SW480 (cell line): ENCODE data around the gene SFTPD.

Experiments
- DNase-seq: peaks from one replicate; pipeline ENCODE4 v3.0.0-alpha.2; 2016; ENCODE audit warnings: low spot score

Gene SFTPD

DNA sequence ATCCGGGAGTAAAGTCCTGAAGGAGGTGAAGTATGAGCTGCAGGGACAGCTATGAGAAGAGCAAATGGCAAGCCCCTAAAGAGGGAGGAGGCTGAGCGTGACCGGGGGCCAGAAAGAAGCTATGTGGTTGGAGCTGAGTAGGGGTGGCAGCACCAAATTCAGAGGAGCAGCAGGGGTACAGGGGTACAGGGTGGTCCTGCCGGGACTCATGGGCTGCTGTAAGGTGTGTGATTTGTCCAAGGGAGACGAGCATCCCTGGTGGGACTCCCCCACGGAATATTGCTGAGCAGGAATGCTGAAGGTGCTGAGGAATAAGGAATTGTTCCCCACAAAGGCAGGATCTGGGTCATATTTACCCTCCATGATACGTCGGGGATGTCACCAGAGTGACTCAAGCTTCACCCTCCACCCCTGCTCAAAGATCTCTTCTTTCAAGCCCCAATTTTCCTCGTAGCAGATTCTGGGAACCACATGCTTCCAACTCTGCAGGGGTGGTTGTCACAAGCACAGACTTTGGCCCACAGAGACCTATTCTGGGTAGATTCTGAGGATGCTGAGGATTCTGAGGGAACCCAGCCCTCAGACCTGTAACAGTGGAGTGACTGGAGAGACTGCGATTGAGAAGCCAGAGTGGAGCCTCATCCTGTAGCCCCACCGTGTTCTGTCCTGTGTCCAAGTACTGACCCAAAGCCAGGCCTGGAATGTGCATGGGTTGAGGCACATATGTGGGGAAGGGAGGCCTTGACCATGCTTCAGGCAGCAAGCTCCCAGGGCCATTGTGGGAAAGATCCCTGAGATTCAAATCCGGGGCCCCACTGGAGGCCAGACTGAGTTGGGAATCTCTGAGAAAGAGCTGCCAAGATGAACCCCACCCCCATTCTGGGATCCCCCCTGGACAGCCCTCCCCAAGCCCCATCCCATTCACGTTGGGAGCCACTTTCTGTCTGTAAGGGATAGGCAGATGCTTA, 4.2 kb downstream of the SFTPD start:
- no peak for DNase-seq

DNA sequence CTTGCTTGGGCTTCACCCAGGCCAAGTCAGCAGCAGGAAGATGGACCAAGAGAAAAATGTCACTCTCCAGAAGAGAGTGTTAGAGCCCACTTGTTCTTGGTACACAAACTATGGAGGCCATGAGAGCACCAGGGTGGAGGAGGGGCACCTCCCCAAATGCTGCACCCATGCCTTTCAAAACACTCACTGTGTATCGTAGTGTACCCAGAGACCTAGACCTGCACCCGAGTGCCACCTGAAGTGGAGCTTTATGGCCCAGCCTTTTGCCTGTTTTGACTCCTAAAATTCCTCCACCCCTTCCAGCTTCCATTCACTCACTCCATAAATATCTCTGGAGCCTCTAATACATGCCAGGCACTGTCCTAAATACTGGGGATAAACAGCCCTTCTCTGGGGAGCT, 5.0 kb downstream of the SFTPD start:
- no peak for DNase-seq

DNA sequence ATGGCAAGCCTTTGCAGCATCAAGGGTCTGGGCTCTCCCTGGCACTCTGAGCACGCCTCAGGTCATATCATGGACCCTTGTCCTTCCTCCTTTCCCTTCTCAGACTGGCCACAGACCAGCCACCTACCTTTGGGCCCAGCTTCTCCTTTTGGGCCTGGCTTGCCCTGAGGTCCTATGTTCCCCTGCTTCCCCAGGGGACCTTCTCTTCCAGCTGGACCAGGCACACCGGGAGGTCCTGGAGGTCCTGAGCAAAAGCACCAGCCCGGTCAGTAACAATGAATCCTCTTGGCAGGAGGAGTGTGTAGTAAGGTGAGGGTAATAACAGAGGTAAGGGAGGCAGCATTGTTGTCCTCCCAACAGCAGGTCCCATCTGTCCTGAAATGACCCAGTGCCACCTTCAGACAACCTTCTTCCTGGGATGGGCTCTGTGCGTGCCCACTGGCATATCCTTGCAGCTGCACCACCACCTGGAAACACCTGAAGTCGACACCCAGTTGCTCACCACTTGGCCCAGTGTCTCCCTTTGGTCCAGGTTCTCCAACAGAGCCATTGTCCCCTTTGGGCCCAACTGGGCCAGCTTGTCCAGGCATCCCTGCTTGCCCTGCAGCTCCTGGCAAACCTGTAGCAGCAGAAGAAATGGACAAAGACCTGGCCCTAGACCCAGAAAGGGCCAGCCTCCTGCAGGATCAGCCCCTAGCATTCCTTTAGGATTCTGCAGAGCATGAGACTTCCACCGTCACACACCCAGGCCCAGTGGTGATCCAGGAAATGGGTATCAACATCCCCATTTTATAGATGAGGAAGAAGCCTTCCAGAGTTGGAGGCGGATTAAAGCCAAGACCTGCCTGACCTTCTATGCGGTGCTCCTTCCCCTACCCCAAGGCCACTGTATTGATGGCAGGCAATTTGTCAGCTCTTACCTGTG, 6.4 kb downstream of the SFTPD start:
- DNase-seq, result no peak

DNA sequence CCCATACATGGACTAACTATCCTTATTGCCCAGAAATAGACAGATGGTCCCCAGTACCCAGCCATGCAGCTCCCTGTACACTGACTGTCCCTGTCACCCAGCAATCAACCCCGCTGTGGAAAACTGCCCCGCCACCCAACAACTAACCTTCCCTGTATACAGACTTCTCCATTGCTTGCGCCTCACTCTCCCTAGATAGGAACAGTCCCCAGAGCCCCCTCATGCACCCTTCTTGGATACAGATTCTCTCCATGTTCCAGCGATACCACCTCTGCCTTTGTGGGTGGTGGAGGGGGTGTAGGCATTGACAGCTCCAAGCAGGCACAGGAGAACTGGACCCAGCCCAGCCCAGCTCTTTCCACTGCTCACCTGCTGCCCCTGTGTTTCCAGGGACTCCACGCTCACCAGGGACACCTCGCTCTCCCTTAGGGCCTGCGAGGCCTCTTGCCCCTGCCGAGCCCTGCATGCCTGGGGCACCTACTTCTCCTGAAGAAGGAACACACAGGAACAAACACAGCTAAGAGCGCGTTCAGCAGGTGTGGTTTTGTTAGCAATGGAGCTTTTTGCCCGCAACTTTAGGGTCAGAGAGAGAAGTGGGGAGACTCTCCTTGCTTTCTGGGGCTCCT, 7.2 kb downstream of the SFTPD start:
- no peak for DNase-seq

DNA sequence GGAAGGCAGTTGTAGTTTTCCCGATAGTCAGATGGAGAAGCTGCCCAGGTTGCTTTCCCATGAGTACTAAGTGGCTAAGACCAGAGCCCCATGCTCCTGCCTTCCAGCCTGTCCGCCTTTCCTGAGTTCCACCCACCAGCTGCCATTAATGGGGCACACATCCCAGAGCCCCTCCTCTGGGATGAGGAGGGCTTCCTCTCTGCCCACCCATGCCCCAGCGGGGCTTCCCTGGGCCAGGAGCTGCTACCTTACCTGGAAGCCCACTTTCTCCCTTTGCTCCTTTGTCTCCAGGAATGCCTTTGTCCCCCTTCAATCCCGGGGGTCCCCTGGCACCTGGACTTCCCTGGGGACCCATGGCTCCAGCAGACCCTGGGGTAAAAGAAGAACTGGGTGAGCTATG, 7.8 kb downstream of the SFTPD start:
- no peak for DNase-seq

DNA sequence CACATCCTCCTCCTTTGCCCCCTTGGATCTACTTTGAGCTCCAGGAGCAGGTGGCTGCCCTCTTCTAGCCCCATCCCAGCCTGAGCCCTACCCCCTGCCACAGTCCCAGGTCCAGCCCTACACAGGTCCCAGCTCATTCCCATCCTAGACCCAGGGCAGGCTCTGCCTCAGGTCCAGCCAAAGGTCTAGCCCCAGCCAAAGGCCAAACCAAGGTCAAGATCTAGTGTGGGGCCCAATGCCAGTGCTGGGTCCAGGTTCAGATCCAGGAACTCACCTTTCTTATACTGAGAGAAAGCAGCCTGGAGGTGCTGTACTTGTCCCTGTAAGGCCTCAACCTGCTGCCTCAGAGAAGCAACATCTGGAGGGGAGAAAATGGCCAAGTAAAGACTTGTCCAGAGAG, 8.5 kb downstream of the SFTPD start:
- no peak for DNase-seq

DNA sequence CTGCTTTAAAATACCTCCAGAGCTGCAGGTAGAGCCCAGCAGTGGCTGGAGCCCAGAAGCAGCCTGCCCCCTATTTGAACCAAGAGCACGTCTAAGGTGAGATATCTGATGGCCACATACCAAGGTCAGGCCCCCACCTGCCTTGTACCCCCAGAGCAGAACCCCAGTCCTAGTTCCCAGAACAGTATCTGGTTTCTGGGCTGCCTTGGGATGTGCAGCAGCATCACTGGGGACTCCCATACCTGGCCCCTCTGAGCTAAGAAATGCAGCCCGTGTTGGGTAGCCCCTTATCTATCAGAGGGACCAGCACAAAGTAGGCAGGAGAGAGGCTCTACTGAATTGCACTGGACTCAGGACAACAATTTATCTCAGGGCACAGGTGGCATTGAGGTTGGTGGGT, 8.9 kb downstream of the SFTPD start:
- DNase-seq, result no peak

DNA sequence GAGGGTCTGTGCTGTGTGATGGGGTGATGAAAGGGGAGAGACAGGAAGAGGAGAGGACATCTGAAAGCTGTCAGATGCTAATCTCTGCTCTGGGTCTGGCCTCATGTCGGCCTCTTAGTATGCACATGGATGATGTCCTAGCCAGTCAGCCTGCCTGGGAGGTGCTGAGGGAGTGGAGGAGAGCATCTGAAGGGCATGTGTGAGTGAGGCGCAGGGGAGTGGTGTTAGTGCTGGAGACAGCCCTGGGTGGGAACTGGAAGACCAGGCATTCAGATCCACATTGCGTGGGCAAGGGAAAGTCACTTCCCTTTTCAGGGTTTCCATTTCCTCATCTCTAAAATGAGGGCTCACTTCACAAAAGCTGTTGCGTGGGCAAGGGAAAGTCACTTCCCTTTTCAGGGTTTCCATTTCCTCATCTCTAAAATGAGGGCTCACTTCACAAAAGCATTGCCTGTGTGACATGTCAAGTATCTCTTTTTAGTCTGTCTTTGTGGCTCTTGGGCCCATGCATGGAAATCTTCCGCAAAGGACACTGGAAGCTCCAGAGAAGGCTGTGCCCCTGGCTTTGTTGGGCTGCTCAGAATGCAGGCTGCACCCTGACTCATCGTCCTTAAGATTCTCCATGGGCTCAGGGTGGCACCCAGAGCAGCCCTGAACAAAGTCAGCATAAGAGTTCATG, 10.0 kb downstream of the SFTPD start:
- no peak for DNase-seq

DNA sequence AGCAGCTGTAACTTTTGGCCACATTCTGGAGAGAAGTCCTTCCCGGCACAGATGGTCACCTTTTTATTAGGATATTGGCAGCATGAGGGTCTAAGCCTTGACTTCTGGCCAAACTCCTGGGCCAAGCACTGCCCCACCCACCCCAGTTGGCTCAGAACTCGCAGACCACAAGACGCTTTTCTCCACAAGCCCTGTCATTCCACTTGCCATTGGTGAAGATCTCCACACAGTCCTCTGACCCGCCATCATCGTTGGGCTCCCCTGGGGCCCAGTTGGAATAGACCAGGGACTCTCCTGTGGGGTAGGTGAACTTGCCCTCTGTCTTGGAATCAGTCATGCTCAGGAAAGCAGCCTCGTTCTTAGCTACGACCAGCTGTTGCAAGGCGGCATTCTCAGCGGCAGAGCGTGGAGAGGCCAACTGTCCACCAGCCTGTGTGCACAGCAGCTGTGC, 11.2 kb downstream of the SFTPD start:
- DNase-seq, result no peak

DNA sequence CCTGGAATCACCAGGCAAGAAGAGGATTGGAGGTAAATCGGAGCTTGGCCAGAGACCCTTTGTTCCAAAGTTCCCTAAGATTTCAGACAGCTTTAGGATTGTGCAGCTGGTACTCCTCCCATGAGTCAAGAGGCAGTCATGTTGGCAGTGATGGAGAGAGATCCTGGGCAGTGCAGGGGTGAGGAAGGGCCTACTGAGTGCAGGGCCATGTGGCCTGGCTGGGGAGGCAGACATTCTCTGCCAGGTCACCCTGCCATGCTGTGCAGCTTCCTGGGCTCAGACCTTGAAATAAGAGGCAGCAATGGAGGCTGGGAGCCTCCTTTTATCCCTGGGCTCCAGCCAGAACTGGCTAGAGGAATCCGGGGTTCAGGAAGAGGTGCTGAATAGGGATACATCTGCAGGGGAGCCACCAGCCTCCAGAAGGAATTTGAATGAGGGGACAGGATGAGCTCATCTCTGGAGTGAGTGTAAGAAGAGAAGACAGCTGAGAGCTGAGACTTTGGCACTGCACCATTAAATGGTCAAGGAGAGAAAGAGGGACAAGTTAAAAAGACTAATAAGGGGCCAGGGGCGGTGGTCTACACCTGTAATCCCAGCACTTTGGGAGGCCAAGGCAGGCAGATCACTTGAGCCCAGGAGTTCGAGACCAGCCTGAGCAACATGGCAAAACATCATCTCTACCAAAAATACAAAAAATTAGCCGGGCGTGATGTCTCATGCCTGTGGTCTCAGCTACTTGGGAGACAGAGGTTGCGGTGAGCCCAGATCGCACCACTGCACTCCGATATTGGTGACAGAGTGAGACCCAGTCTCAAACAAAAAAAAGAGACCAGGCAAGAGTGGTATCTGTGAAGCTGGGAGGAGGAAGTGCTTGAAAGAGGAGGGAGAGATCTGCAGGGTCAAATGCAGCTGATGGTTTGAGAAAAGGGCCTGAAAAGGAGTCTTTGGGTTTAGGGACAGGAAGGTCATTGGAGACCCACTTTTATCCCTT, 12.0 kb downstream of the SFTPD start:
- no peak for DNase-seq

DNA sequence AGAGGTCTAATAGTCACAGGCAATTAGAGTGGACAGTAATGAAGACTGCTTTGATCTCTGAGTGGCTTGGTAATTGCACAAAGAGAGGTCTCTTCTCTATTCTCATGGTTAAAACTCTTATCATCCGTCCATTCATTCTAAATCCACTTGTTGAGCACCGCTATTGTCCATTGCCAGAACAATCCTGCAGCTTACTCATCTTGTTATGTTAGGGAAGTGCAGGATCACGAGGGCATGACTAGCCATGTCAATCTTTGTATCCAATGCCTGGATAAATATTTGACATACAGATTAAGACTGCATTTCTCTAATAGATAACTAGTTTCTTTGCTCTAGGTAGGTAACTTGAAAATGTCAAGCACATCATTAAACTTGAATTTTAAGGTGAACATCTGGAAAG, 14.9 kb downstream of the SFTPD start:
- DNase-seq, result no peak

DNA sequence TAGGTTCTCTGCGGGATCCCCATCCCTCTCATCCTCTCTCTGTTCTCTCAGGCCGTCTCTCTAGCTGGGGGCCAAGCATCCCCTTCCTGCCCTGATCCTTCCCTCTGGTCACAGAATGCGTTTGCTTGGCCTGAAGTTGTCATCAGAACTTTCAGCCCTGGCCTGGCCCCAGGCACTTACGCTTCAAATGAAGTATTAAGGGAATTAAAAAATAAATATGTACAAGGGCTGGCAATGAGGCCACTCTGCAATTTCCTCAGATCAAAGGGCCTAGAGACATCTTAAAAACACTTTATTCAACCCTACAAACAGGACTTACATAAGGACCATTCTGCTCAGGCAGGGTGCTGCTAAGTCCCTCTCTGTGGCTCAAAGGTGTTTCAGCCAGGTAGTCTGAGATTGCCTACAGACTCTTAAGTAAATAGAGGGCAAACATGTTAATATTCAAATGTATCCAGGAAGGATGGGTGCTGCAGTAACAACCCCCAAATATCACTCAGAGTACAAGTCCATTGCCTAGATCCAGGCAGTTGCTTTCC, 16.0 kb downstream of the SFTPD start:
- no peak for DNase-seq

DNA sequence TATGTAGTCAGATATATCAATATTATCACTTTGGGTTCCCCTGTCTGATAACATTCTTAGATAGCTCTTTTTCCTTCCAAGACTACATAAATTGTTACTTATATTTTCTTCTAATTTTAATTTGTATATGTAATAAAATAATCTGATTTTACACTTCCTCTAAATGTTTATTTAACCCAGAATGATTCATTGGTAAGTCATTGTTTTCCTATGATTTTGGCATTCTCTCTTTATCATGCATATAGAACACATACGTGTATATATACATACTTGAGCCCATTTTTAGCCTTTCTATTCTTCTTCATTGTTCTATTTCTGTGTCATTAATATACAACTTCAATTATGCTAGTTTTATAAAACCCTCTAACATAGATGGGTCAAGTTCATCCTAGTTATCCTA, 16.6 kb downstream of the SFTPD start:
- DNase-seq, result no peak

DNA sequence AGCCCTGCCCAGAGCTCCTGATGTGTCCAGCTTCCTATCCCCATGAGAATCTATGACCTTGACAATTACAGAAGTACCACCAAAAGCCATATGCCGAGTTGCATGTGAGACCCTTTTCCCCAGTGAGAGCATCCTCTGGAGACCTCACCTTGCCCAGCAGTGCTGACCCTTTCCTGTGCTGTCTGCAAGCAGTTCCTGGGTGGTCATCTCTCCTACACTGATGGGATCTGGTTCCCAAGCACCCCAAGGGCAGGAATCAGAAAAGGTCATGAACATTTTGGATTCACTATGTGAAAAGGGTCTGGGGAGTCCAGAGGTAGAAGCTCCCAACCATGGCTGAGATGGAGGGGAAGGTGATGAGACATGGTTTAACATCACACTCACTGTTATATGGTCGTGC, 18.2 kb downstream of the SFTPD start:
- DNase-seq, result no peak

DNA sequence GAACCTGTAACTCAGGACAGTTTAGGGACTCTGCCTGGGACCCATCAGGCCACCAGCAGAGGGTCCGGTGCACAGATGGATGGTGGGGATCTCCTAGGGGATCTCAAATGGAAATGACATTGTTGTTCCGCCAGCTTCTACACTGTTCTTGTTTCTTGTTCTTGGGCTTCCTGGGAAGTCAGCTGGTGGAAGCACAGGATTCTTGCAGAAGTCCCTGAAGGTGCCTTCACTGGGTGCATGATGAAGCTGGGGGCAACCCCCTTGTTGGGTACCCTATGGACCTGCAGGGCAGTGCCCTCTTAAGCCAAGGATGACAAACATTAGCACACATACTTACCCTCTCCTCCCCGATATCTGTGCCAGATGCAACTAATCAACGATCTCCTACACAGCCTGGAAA, 18.6 kb downstream of the SFTPD start:
- no peak for DNase-seq

DNA sequence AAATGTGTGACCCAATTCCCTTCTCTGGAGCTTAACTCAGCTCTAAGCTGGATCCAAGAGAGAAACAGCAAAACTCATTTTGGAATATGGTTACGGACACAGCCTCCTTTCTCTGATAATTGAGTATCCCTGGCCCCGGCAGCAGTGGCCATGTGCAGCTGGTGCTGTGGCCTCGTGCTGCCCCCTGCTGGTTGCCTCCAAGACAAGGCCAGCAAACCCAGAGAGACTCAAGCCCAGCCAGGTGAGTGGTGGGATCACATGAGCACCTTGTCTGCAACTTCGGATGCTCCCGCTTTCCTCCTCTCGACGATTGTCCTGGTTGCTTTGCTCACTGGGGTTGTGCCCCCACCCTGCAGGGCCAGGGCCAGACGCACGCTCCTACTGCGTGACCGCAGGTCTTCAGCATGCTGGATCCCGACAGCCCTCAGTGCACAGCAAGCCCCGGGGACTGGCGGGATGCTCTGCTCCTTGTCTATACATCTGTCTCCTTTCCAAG, 19.4 kb downstream of the SFTPD start:
- DNase-seq, result peak; percentile 48

DNA sequence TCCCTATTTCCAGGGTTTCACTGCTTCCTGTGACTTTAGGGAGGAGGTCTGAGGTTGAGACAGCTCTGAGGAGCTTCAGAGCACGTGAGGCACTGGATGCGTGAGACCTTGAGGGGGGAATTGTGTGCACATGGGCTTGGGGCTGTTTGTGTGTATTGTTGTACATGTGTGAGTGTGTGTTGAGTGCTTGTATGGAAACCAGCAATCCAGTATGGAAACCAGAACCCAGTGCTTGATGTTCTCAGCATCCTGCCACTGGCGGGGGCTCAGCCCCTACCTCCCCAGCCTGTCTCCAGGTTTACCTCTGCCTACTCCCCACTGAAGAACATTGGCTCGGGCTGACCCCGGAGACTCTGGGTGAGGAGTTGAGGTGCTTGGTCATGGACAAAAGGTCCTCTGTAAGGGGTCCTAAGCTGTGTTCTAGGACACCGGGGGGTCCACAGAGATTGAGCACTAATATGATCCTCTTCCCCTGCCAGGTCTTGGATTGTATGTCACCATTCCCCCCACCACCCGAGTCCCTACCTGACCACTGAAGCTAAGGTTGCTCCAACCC, 20.8 kb downstream of the SFTPD start:
- DNase-seq, result no peak

DNA sequence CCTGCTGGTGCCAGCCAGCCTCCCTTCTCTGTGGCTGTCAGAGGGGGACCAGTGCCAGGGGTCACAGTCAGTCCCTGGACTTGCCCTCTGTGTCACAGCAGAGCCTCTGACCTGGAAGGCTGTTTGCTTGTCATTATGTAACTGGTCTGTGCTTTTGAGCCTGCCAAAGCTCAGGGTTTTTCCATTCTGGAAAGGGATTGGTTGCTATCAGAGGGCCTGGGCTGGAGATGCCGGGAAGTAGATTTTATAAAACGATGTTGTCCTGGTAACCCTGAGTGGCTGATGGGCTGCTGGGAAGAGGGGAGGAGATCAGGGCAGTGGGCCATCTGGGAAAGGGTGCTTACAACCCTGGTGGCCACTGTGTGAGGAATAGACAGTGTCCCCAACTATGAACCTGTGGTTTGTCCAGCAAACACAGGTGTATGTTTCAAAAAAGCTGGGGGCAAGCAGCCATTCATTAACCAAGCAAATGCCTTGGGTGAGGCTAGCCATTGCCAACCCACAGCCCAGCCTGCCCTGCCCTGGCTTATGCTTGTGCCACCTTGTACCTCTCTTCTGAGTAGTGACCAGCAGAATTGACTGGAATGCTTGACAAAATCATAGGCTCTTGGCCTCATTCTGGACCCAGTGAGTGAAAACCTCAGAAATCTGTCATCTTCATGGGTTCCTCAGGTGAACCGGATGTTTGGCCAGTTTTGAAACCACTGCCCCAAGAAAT, 21.6 kb downstream of the SFTPD start:
- no peak for DNase-seq

DNA sequence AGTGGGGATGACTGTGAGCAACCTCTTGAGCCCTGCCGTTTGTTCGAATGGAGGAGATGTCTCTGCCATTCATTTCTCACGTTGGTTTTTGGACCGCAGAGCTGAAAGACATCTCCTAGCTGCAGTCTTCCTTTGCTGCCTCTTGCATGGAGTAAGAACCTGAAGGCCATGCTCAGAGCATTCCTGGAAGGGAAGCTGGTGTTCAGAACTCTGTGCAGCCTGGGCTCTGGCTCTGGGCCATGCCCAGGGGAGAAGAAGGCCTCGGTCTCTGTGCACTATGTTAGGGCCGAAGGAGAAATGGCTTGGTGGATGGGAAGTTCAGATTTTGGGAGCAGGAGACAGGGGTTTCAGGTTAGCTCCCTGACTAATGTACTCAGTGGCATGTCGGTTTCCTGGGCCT, 22.9 kb downstream of the SFTPD start:
- no peak for DNase-seq
